GM18511 (cell line): ENCODE results near the gene ABCA10.
A peak's percentile ranks its signal among the peaks of the same experiment; 100 is the strongest.
"Not testable (repeated sequence)": the region's sequence is repeated elsewhere in the genome, so short reads cannot be mapped to it uniquely, and the experiment has no call there.

ENCODE experiments used
- ATAC-seq: cut with Tn5 transposase; IDR thresholded peaks from one replicate; pipeline ENCODE4 v1.9.1; 2021; ENCODE audit warnings: mild to moderate bottlenecking, moderate library complexity; ENCODE audit not compliant: unreplicated experiment

The ABCA10 gene, protein sequence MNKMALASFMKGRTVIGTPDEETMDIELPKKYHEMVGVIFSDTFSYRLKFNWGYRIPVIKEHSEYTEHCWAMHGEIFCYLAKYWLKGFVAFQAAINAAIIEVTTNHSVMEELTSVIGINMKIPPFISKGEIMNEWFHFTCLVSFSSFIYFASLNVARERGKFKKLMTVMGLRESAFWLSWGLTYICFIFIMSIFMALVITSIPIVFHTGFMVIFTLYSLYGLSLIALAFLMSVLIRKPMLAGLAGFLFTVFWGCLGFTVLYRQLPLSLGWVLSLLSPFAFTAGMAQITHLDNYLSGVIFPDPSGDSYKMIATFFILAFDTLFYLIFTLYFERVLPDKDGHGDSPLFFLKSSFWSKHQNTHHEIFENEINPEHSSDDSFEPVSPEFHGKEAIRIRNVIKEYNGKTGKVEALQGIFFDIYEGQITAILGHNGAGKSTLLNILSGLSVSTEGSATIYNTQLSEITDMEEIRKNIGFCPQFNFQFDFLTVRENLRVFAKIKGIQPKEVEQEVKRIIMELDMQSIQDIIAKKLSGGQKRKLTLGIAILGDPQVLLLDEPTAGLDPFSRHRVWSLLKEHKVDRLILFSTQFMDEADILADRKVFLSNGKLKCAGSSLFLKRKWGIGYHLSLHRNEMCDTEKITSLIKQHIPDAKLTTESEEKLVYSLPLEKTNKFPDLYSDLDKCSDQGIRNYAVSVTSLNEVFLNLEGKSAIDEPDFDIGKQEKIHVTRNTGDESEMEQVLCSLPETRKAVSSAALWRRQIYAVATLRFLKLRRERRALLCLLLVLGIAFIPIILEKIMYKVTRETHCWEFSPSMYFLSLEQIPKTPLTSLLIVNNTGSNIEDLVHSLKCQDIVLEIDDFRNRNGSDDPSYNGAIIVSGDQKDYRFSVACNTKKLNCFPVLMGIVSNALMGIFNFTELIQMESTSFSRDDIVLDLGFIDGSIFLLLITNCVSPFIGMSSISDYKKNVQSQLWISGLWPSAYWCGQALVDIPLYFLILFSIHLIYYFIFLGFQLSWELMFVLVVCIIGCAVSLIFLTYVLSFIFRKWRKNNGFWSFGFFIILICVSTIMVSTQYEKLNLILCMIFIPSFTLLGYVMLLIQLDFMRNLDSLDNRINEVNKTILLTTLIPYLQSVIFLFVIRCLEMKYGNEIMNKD (N-terminal part only)

GRCh38 chr17:69228576-69228975 lies at the start of gene ABCA10:
ABCA10 (minus strand) TSS chr17:69228824; CDS start chr17:69225358, 3,466 bp downstream.
- ATAC-seq, result no peak

- not testable (repeated sequence) for ATAC-seq
Measured at GRCh38 chr17:69276279-69276678, 47.7 kb upstream of the ABCA10 start.

DNA sequence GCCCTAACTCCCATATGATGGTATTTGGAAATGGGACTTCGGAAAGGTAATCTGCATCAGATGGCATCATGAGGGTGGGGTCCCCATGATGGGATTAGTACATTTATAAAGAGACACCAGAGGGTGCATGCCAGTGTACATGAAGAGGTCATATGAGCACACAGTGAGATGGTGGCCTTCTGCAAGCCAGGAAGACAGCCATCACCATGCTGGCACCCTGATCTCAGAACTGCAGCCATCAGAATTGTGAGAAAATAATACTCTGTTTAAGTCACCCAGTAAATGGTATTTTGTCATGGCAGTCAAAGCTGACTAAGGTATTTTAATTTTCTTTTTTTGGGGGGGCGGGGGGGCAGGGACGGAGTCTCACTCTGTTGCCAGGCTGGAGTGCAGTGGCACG lies 47.1 kb upstream of the ABCA10 start:
- no peak for ATAC-seq

- no peak for ATAC-seq
Measured at GRCh38 chr17:69271023-69271422, 42.4 kb upstream of the ABCA10 start.

DNA sequence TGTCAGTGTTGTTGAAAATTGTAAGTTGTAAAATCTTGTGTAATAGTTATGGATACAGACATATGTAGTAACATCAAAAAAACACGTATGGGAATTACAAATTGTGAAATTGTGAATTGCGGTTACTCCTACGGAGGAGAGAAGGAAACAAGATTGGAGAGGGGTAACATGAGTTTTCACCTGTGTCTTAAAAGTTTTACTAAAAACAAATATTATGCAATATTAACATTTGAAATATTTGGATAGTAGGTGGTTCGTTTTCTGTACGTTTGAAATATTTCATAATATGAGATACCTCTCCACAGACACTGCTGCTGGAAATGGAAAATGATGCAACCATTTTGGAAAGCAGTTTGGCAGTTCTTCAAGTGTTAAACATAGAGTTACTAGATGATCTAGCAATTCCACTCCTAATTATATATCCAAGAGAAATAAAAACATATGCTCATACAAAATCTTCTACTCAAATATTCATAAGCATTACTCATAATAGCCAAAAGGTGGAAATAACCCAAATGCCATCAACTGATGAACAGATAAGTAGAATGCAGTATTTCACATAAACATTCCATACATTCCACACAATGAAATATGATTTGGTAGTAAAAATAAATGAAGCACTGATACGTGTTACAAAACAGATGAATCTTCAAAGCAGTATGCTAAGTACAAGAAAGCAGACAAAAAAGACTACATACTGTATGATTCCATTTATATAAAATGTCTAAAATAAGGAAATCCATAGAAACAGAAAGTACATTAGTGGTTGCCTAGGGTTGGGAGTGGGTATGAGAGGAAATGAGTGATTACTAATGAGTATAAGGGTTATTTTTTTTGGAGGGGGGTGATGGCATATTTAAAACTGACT lies 40.7 kb upstream of the ABCA10 start:
- no peak for ATAC-seq

- ATAC-seq, result no peak
Measured at GRCh38 chr17:69268543-69269014, 40.0 kb upstream of the ABCA10 start.

- ATAC-seq, result no peak
Measured at GRCh38 chr17:69267219-69267618, 38.6 kb upstream of the ABCA10 start.

DNA sequence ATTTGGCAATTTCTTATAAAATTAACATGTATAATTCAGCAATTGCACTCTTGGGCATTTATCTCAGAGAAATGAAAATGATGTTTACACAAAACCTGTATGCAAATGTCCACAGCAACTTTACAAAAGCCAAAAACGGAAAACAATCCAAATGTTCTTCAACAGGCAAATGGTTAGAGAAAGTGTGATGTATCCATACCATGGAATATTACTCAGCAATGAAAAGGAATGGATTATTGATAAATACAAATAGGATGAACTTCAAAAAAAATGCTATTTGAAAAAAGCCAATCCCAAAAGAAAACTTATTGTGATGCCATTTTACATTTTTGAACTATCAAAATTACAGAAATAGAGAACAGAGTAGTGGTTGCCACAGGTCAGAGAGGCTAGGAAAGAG lies 37.2 kb upstream of the ABCA10 start:
- no peak for ATAC-seq

GRCh38 chr17:69254187-69254586 lies 25.6 kb upstream of the ABCA10 start:
- ATAC-seq, result no peak

DNA sequence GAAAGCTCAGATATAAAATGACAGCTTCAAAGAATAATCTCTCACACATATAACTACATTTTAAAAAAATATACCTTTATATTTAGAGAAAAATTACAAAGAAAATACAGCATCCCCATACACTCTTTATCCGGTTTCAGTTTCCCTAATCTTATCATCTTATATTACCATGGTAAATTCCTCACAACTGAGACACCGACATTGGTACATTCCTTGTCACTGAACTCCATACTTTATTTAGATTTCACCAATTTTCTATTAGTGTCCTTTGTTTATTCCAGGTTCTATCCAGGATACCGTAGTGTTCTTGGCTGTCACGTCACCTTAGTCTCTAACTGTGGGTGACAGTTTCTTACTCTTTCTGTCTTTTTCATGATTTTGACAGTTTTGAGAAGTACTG lies 22.0 kb upstream of the ABCA10 start:
- no peak for ATAC-seq

DNA sequence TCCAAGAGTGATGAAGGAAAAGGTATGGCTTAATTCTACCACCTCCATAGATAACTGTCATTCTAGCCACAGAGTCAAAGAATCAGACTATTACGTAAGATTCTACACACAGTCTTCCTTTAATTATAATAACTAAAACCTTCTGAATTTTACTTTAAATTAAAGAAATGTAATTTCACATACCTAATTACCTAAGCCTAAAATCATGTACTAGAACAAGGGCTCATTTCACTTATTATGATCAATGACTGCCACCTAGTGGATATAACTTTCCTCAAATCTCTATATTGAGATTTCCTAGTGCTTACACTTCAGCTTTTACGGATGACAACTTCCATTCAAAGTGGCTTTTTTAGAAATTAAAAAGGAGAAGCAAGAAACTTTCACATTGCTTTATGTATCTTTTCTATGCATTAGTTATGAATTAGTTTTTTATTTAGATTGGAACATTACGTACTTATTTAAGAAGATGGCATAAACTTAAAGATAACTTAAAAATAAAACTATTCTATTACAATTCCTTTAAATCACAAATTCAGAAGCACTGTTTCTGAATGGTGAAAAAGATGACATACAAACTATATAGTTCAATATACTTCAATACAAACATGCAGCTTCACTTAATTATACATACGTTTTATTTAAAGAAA lies 18.2 kb upstream of the ABCA10 start:
- peak; percentile 64 for ATAC-seq

DNA sequence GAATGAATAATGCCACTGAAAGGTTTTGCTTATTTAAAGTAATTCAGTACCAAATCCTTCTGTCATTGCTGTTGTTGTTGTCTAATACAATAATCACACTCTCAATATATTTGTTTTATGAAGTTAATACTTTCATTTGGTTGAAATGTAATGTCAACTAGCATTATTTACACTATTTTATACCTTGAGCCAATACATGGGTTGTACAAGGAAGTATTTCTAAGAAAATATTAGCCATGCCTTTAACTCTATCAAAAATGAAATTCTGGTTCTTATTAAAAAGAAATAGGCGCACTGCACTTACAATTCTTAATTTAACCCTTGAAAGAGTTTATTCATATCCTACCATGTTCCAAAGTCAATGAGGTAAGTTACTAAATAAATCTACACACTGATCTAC lies 17.6 kb upstream of the ABCA10 start:
- ATAC-seq, result no peak

DNA sequence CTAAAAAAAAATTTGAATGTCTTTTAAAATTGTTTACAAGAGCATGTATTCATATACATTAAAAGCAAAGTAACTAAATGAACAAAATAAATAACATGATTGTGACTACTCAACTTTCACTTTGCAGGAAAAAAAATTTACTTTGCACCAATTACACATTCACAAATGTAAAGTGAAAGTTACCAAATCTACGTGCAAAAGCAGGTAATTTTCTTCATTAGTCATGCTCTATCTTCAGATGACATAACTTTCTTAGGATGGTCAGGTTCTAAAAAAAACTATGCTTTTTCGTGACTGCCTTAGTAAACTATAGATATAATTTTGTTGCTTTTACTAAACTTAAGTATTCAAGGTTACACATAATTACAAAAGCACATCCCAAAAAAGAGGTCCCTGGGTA lies 17.0 kb upstream of the ABCA10 start:
- ATAC-seq, result no peak

GRCh38 chr17:69239611-69240600 lies 11.3 kb upstream of the ABCA10 start:
- no peak for ATAC-seq

DNA sequence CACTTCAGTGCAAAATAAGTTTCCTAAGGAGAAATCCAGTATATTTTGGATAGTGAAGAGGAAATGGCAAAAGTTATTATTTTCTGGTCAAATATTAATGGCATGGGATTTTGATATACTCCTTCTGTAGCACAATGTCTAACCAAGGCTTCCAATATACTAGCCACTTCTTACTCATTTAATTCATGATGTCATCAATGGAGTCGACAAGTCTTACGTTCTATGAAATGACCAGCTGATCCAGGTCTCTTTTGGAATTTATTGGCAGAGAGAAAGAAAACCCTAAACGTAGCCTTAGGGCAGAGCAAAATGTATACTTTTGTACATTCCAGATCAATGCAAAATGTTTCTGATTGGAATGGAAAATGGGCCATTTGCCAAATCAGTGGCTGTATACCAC lies 8.3 kb upstream of the ABCA10 start:
- ATAC-seq, result no peak

- no peak for ATAC-seq
Measured at GRCh38 chr17:69236464-69236863, 7.8 kb upstream of the ABCA10 start.

DNA sequence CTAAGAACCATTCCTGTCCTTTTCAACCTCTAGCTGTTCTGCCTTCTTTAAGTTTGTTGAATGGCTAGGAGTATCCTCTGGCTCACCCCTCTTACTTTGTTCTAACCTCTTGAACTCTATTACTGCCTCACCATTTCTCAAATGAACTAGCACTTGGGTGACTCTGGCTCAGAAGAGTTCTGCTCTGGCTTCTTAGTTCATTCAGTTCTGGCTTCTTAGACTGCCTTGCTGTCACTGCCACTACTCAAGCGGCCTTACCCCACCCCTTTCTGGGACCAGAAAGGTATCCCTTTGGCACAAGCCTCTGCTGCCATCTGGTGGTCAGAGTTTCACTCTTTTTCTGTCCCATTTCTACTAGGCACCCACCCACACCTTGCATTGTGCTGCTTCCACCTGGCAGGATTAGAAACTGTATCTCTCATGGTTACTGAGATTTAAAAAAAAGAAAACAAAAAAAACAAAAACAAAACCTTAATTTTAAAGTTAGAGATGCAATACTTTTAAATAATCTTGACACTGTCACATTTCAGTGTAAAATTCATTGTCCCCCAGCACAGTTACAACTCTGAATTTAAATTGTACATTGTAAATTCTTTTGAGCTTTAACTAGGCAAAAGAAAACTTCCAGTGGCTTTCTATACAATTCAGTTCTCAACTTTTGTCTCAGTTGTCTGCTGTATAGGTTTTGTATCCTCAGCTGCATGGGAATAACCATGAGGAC lies 6.9 kb upstream of the ABCA10 start:
- peak; percentile 97 for ATAC-seq

- no peak for ATAC-seq
Measured at GRCh38 chr17:69232650-69233049, 4.0 kb upstream of the ABCA10 start.
